HL-60 (cell line): Measurements from ENCODE around the gene DRC7.
"Not testable (repeated sequence)": the region's sequence is repeated elsewhere in the genome, so short reads cannot be mapped to it uniquely, and the experiment has no call there.

Experiments
- DNase-seq, 2 experiments: peaks; one replicate each; pipeline ENCODE4 v3.0.0-alpha.2; 2010 to 2020; ENCODE audit warnings: low read depth in 1 of 2, low spot score in 1 of 2
- H3K27ac ChIP-seq: fragments of 250-450 bp; sonication (Bioruptor Pico); replicated peaks from 2 replicates; pipeline ENCODE4 v1.5.1; 2020; ENCODE audit warnings: mild to moderate bottlenecking, moderate library complexity
- H3K27me3 ChIP-seq: fragments of 250-450 bp; sonication (Bioruptor Pico); 2 replicates; pipeline ENCODE4 v1.5.1; 2021; ENCODE audit warnings: mild to moderate bottlenecking, moderate library complexity; ENCODE audit not compliant: insufficient read depth, poor library complexity, severe bottlenecking
- H3K4me3 ChIP-seq: replicated peaks from 2 replicates; pipeline ENCODE4 v1.5.1; 2011; ENCODE audit warnings: mild to moderate bottlenecking, control low read depth, low read length; ENCODE audit not compliant: insufficient read depth
- CTCF ChIP-seq: IDR thresholded peaks from one replicate; pipeline ENCODE4 v1.5.1; 2011; ENCODE audit warnings: low read length, control low read depth, inconsistent platforms; ENCODE audit not compliant: insufficient read depth
- GABPA ChIP-seq: IDR thresholded peaks from 2 replicates; pipeline ENCODE4 v1.6.1; 2012; ENCODE audit warnings: low read depth
- POLR2AphosphoS5 ChIP-seq: IDR thresholded peaks from 2 replicates; pipeline ENCODE4 v1.6.1; 2012; ENCODE audit warnings: low read depth
- SPI1 ChIP-seq: IDR thresholded peaks from 2 replicates; pipeline ENCODE4 v1.6.1; 2012; ENCODE audit warnings: low read depth, mild to moderate bottlenecking, borderline replicate concordance
- TF ChIP-seq, protein P1 (sequence below): IDR thresholded peaks from 2 replicates; pipeline ENCODE4 v1.6.1; 2012; ENCODE audit warnings: low read depth; ENCODE audit not compliant: insufficient replicate concordance

Gene DRC7

GRCh38 chr16:57709663-57710062 is 15.1 kb downstream of the DRC7 start:
- DNase-seq, result no peak
- H3K27me3 ChIP-seq, result no peaks in the 10 kb centered on the region
- no peak for TF ChIP-seq GABPA
- no peak for TF ChIP-seq POLR2AphosphoS5
- TF ChIP-seq SPI1, result no peak
- TF ChIP-seq, protein P1, sequence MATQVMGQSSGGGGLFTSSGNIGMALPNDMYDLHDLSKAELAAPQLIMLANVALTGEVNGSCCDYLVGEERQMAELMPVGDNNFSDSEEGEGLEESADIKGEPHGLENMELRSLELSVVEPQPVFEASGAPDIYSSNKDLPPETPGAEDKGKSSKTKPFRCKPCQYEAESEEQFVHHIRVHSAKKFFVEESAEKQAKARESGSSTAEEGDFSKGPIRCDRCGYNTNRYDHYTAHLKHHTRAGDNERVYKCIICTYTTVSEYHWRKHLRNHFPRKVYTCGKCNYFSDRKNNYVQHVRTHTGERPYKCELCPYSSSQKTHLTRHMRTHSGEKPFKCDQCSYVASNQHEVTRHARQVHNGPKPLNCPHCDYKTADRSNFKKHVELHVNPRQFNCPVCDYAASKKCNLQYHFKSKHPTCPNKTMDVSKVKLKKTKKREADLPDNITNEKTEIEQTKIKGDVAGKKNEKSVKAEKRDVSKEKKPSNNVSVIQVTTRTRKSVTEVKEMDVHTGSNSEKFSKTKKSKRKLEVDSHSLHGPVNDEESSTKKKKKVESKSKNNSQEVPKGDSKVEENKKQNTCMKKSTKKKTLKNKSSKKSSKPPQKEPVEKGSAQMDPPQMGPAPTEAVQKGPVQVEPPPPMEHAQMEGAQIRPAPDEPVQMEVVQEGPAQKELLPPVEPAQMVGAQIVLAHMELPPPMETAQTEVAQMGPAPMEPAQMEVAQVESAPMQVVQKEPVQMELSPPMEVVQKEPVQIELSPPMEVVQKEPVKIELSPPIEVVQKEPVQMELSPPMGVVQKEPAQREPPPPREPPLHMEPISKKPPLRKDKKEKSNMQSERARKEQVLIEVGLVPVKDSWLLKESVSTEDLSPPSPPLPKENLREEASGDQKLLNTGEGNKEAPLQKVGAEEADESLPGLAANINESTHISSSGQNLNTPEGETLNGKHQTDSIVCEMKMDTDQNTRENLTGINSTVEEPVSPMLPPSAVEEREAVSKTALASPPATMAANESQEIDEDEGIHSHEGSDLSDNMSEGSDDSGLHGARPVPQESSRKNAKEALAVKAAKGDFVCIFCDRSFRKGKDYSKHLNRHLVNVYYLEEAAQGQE, result no peak
- no peak for TF ChIP-seq CTCF
- H3K4me3 ChIP-seq, result no peak overlapping the region
- H3K27ac ChIP-seq, result no peak overlapping the region

DNA sequence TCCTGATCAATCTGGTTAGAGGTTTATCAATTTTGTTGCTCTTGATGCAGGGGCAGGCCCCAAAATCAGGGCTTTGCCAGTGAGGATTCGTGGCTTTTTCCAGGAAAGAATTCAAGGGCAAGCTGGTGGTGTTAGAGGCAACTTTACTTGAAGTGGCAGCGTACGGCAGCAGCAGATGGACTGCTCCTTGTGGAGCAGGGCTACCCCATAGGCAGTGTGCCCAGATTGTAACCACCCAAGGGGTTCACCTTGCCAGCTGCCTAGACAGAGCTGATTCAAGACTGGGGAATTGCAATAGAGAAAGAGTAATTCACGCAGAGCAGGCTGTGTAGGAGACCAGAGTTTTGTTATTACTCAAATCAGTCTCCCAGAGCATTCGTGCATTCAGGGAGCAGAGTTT is 16.7 kb downstream of the DRC7 start:
- Histone ChIP-seq H3K4me3 (no peak overlapping the region), H3K27ac (no peak overlapping the region), H3K27me3 (no peaks in the 10 kb centered on the region)
- TF ChIP-seq, protein P1, result no peak
- no peak for TF ChIP-seq CTCF
- TF ChIP-seq POLR2AphosphoS5, result no peak
- TF ChIP-seq SPI1, result no peak
- no peak for TF ChIP-seq GABPA
- no peak for DNase-seq

DNA sequence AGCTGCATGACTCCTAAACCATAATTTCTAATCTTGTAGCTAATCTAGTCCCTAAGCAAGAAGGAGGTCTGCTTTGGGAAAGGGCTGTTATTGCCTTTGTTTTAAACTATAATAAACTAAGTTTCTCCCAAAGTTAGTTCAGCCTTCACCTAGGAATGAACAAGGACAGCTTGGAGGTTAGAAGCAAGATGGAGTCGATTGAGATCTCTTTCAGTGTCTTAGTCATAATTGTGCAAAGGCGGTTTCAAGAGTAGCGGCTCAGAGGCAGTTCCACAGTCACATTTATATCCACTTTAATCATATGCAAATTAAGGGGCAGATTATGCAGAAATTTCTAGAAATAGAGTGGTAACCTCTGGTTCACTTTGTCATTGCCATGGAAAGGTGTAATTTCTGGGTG is 17.4 kb downstream of the DRC7 start:
- DNase-seq, result no peak
- TF ChIP-seq POLR2AphosphoS5, result no peak
- no peak for TF ChIP-seq GABPA
- no peak for TF ChIP-seq CTCF
- no peak for TF ChIP-seq SPI1
- TF ChIP-seq, protein P1, result no peak
- Histone ChIP-seq H3K4me3 (no peak overlapping the region), H3K27me3 (no peaks in the 10 kb centered on the region), H3K27ac (no peak overlapping the region)

- H3K27ac ChIP-seq, H3K27me3 ChIP-seq, H3K4me3 ChIP-seq, DNase-seq: not testable (repeated sequence)
These were observed 18.0 kb downstream of the DRC7 start for GRCh38 chr16:57712569-57712968.
